Measurements from ENCODE around the gene GTPBP4. TPM values are rescaled to one million over a fixed set of nuclear protein-coding genes. Genes with fewer than 3 reads are reported as not detected.

GTPBP4 gene
- total and polyA plus RNA-seq, 2 donors (not counting 1 experiment from before 2014, with no cell fraction given) = 28.7 to 34.4 TPM

- Histone ChIP-seq H3K79me2 (ENCODE audit: control insufficient read depth, insufficient read depth, low read length) (peaks cover 81% of the 10 kb centered on the region), H3K4me2 (ENCODE audit: extremely low read depth, insufficient read depth, low read length) (peak overlapping the region; percentile 84), H3K4me1 (ENCODE audit: control insufficient read depth, extremely low read depth, insufficient read depth, low read length) (peaks cover 7% of the 10 kb centered on the region), H3K27ac (ENCODE audit: insufficient read depth, low read length) (no peak overlapping the region), H3K36me3 (ENCODE audit: control insufficient read depth, insufficient read depth, low read length) (peaks cover 3% of the 10 kb centered on the region), H3K9ac (ENCODE audit: insufficient read depth, low read length) (no peak overlapping the region), H3K4me3 (replicated peaks in 1 of 4; ENCODE audit: control extremely low read depth in 1 of 4, insufficient read depth in 1 of 4, low read depth in 3 of 4, low read length in 4 of 4) (peak overlapping the region; percentile 92 to 98 (median 94)), H4K20me1 (ENCODE audit: control insufficient read depth, extremely low read depth, insufficient read depth, low read length) (no peaks in the 10 kb centered on the region), H3K27me3 (ENCODE audit: control insufficient read depth, insufficient read depth, low read length) (no peaks in the 10 kb centered on the region), H3K9me3 (ENCODE audit: control insufficient read depth, insufficient read depth, low read depth, low read length) (no peaks in the 10 kb centered on the region), H2AFZ (ENCODE audit: low read length) (no peak overlapping the region)
- DNase-seq (ENCODE audit: low read depth in 2 of 2) = no peak
- TF ChIP-seq CTCF (conservative IDR thresholded peaks at IDR 0.05 in 1 of 2, IDR thresholded peaks at IDR 0.05 in 1 of 2; ENCODE audit: low read depth in 1 of 2, low read length in 2 of 2) (no peak), EZH2 (IDR thresholded peaks at IDR 0.05; ENCODE audit: low read length, missing control alignments) (no peak)
Observed at GRCh38 chr10:1054684-1055083, 66.5 kb downstream of the GTPBP4 start.

- H3K9me3 ChIP-seq (ENCODE audit: control insufficient read depth, insufficient read depth, low read depth, low read length) = no peaks in the 10 kb centered on the region
- peaks cover 3% of the 10 kb centered on the region for H3K36me3 ChIP-seq (ENCODE audit: control insufficient read depth, insufficient read depth, low read length)
Observed at GRCh38 chr10:1056326-1057105, 68.3 kb downstream of the GTPBP4 start, which contains the start of gene WDR37. Gene WDR37, plus strand, starts transcription at chr10:1056385. Its CDS starts 15,771 bp downstream, at chr10:1072156.

More at GRCh38 chr10:1056326-1057105, 68.3 kb downstream of the GTPBP4 start, which contains the start of gene WDR37:
- Histone ChIP-seq H3K4me1 (ENCODE audit: control insufficient read depth, extremely low read depth, insufficient read depth, low read length) (peaks cover 4% of the 10 kb centered on the region), H3K4me3 (replicated peaks in 1 of 4; ENCODE audit: control extremely low read depth in 1 of 4, insufficient read depth in 1 of 4, low read depth in 3 of 4, low read length in 4 of 4) (peak within 1 kb of the TSS; percentile 92 to 98 (median 94)), H3K79me2 (ENCODE audit: control insufficient read depth, insufficient read depth, low read length) (peaks cover 84% of the 10 kb centered on the region), H2AFZ (ENCODE audit: low read length) (peak within 1 kb of the TSS; percentile 57), H3K4me2 (ENCODE audit: extremely low read depth, insufficient read depth, low read length) (peak within 1 kb of the TSS; percentile 88), H3K9ac (ENCODE audit: insufficient read depth, low read length) (peak within 1 kb of the TSS; percentile 100), H4K20me1 (ENCODE audit: control insufficient read depth, extremely low read depth, insufficient read depth, low read length) (no peaks in the 10 kb centered on the region), H3K27ac (ENCODE audit: insufficient read depth, low read length) (peak within 1 kb of the TSS; percentile 99), H3K27me3 (ENCODE audit: control insufficient read depth, insufficient read depth, low read length) (no peaks in the 10 kb centered on the region)
- no peak for TF ChIP-seq EZH2 (IDR thresholded peaks at IDR 0.05; ENCODE audit: low read length, missing control alignments)
- TF ChIP-seq CTCF (conservative IDR thresholded peaks at IDR 0.05 in 1 of 2, IDR thresholded peaks at IDR 0.05 in 1 of 2; ENCODE audit: low read depth in 1 of 2, low read length in 2 of 2) = no peak
- DNase-seq (ENCODE audit: low read depth in 2 of 2) = peak; percentile 88 to 90
